HG03565 (cell line): ENCODE measurements around the gene TBC1D22A.

Experiments
- ATAC-seq: cut with Tn5 transposase; IDR thresholded peaks from one replicate; pipeline ENCODE4 v1.9.1; 2021; ENCODE audit warnings: mild to moderate bottlenecking, moderate library complexity; ENCODE audit not compliant: unreplicated experiment

Gene TBC1D22A

GRCh38 chr22:47065756-47066615 lies 303.5 kb downstream of the TBC1D22A start:
- ATAC-seq = no peak

GRCh38 chr22:47066616-47066905 lies 304.1 kb downstream of the TBC1D22A start:
- no peak for ATAC-seq

GRCh38 chr22:47067321-47067890 lies 305.0 kb downstream of the TBC1D22A start:
- ATAC-seq = no peak

GRCh38 chr22:47067911-47068625 lies 305.6 kb downstream of the TBC1D22A start:
- ATAC-seq = no peak

GRCh38 chr22:47068626-47068996 lies 306.2 kb downstream of the TBC1D22A start:
- ATAC-seq = no peak

- ATAC-seq = no peak
These were observed 306.8 kb downstream of the TBC1D22A start for GRCh38 chr22:47069270-47069669.

- ATAC-seq = no peak
These were observed 308.8 kb downstream of the TBC1D22A start for GRCh38 chr22:47071078-47071806.

GRCh38 chr22:47071807-47072641 lies 309.6 kb downstream of the TBC1D22A start:
- no peak for ATAC-seq

- ATAC-seq = no peak
These were observed 310.2 kb downstream of the TBC1D22A start for GRCh38 chr22:47072642-47072967.

GRCh38 chr22:47073075-47073474 lies 310.6 kb downstream of the TBC1D22A start:
- ATAC-seq = no peak

- ATAC-seq = no peak
These were observed 311.7 kb downstream of the TBC1D22A start for GRCh38 chr22:47074105-47074504.

GRCh38 chr22:47075568-47075967 lies 313.1 kb downstream of the TBC1D22A start:
- no peak for ATAC-seq

- ATAC-seq = no peak
These were observed 314.3 kb downstream of the TBC1D22A start for GRCh38 chr22:47076758-47077157.

- ATAC-seq = no peak
These were observed 317.6 kb downstream of the TBC1D22A start for GRCh38 chr22:47080100-47080499.

GRCh38 chr22:47082505-47082904 lies 320.1 kb downstream of the TBC1D22A start:
- no peak for ATAC-seq

GRCh38 chr22:47083379-47083986 lies 321.0 kb downstream of the TBC1D22A start:
- no peak for ATAC-seq

GRCh38 chr22:47084226-47084625 lies 321.8 kb downstream of the TBC1D22A start:
- no peak for ATAC-seq

- no peak for ATAC-seq
These were observed 324.3 kb downstream of the TBC1D22A start for GRCh38 chr22:47086596-47087248.

- ATAC-seq = no peak
These were observed 326.2 kb downstream of the TBC1D22A start for GRCh38 chr22:47088480-47089158.
